SK-N-SH (cell line): ENCODE results near the gene PKNOX2.

Source experiments
- CTCF ChIP-seq: fragments of 200-600 bp; sonication (generic); IDR thresholded peaks from 2 replicates; pipeline ENCODE4 v1.6.1; 2017; ENCODE audit warnings: antibody characterized with exemption, mild to moderate bottlenecking, moderate library complexity
- USF2 ChIP-seq: fragments of 150-350 bp; IDR thresholded peaks from 2 replicates; pipeline ENCODE4 v1.6.1; 2017; ENCODE audit warnings: antibody characterized with exemption, low read length, low read depth, borderline replicate concordance

- TF ChIP-seq USF2 (no peak), CTCF (no peak)
These were observed 35.4 kb downstream of the PKNOX2 start for GRCh38 chr11:125199915-125200314.
